Measurements from ENCODE around the gene CBX4. TPM values are rescaled to one million over a fixed set of nuclear protein-coding genes. Genes with fewer than 3 reads are reported as not detected.

Gene CBX4
- polyA plus RNA-seq, 1 donor (not counting 4 experiments of a cell fraction or from before 2014, with no cell fraction given) = 7.0 TPM

DNA sequence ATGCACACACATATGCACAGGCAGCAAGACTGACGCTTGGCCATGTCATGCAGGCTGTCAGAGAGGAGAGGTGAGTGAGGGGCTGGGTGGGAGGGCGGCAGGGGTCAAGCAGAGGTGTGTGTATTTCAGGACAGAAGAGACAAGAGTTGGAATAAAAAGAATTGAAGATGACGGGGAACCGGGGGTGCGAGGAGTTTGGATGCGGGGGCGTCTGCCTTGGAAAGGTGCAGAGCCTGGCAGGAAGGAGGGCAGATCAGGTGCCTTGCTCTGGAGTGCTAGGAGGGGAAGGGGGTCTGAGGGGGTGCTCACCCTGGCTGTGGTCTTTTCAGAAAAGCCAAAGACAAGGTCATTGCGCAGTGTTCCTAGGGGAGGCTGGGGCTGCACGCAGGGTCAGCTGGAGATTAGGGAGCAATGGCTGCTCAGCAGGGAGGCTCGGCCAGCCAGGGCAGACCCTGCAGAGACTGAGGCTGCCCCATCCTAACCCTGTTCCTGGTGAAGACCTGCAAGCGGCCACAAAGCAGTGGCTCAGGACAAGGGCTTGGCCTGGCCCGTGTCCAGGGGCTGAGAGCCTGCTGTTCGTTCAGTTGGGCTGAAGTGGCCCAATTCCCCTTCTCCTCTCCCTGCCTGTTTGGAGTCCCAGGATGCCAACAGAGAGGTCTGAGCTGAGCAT lies 23.7 kb upstream of the CBX4 start:
- Histone ChIP-seq H3K9ac (ENCODE audit: control insufficient read depth, extremely low read depth, insufficient read depth, low read length) (no peak overlapping the region), H3K4me2 (ENCODE audit: control insufficient read depth, extremely low read depth, insufficient read depth, low read depth, low read length) (no peak overlapping the region), H2AFZ (ENCODE audit: control insufficient read depth, low read length) (no peak overlapping the region), H3K27me3 (ENCODE audit: control insufficient read depth, extremely low read depth, insufficient read depth, low read length) (peaks cover 13% of the 10 kb centered on the region), H3K4me3 (ENCODE audit: control insufficient read depth in 2 of 3, extremely low read depth in 1 of 3, insufficient read depth in 2 of 3, low read depth in 1 of 3, low read length in 3 of 3) (no peak overlapping the region), H3K4me1 (ENCODE audit: control insufficient read depth, extremely low read depth, insufficient read depth, low read length) (peaks cover 6% of the 10 kb centered on the region), H3K36me3 (ENCODE audit: control insufficient read depth in 2 of 2, extremely low read depth in 1 of 2, insufficient read depth in 2 of 2, low read length in 2 of 2) (no peaks in the 10 kb centered on the region), H3K9me3 (ENCODE audit: control insufficient read depth, low read depth, low read length) (no peaks in the 10 kb centered on the region), H4K20me1 (ENCODE audit: control insufficient read depth, extremely low read depth, insufficient read depth, low read length) (no peaks in the 10 kb centered on the region), H3K27ac (ENCODE audit: control insufficient read depth, insufficient read depth, low read length) (no peak overlapping the region), H3K9me1 (ENCODE audit: control insufficient read depth, extremely low read depth, insufficient read depth, low read length) (no peaks in the 10 kb centered on the region), H3K79me2 (ENCODE audit: control insufficient read depth, insufficient read depth, low read length) (no peaks in the 10 kb centered on the region)
- dilution Hi-C loops (cut with MboI; ENCODE audit: extremely low pct_ligation_motif_present, low sequenced_read_pairs) = no loop called here
- DNase-seq (ENCODE audit: low read depth, low spot score) = no peak
- TF ChIP-seq, protein P1, sequence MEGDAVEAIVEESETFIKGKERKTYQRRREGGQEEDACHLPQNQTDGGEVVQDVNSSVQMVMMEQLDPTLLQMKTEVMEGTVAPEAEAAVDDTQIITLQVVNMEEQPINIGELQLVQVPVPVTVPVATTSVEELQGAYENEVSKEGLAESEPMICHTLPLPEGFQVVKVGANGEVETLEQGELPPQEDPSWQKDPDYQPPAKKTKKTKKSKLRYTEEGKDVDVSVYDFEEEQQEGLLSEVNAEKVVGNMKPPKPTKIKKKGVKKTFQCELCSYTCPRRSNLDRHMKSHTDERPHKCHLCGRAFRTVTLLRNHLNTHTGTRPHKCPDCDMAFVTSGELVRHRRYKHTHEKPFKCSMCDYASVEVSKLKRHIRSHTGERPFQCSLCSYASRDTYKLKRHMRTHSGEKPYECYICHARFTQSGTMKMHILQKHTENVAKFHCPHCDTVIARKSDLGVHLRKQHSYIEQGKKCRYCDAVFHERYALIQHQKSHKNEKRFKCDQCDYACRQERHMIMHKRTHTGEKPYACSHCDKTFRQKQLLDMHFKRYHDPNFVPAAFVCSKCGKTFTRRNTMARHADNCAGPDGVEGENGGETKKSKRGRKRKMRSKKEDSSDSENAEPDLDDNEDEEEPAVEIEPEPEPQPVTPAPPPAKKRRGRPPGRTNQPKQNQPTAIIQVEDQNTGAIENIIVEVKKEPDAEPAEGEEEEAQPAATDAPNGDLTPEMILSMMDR (optimal IDR thresholded peaks at IDR 0.05 in 1 of 3, IDR thresholded peaks at IDR 0.05 in 1 of 3, conservative IDR thresholded peaks at IDR 0.05 in 1 of 3; ENCODE audit: extremely low read depth in 1 of 3, insufficient read depth in 2 of 3, low read length in 3 of 3) = no peak
- TF ChIP-seq EZH2 (IDR thresholded peaks at IDR 0.05; ENCODE audit: low read length) = no peak
- no peak for FAIRE-seq

DNA sequence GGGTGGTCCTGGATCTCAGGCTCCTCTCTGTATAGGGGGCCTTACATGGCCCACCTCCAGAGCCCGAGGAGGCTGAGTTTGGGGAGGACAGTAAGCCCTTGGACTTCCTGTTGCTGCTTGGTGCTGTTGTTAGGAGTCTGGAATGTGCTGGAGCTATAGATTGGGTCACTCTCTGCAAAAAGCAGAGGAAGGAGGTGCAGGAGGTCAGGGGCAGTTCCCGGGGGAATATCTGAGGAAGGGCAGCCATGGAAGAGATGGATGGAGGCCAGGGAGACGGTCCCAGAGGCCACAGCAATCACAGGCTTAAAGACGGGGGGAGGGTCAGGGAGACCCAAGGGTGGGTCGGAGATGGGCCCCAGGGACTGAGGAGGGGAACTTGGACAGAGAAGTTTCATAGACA lies 23.0 kb upstream of the CBX4 start:
- Histone ChIP-seq H3K79me2 (ENCODE audit: control insufficient read depth, insufficient read depth, low read length) (no peaks in the 10 kb centered on the region), H3K4me3 (ENCODE audit: control insufficient read depth in 2 of 3, extremely low read depth in 1 of 3, insufficient read depth in 2 of 3, low read depth in 1 of 3, low read length in 3 of 3) (no peak overlapping the region), H4K20me1 (ENCODE audit: control insufficient read depth, extremely low read depth, insufficient read depth, low read length) (no peaks in the 10 kb centered on the region), H2AFZ (ENCODE audit: control insufficient read depth, low read length) (no peak overlapping the region), H3K9me1 (ENCODE audit: control insufficient read depth, extremely low read depth, insufficient read depth, low read length) (no peaks in the 10 kb centered on the region), H3K4me1 (ENCODE audit: control insufficient read depth, extremely low read depth, insufficient read depth, low read length) (peaks cover 6% of the 10 kb centered on the region), H3K27me3 (ENCODE audit: control insufficient read depth, extremely low read depth, insufficient read depth, low read length) (peaks cover 13% of the 10 kb centered on the region), H3K36me3 (ENCODE audit: control insufficient read depth in 2 of 2, extremely low read depth in 1 of 2, insufficient read depth in 2 of 2, low read length in 2 of 2) (no peaks in the 10 kb centered on the region), H3K9ac (ENCODE audit: control insufficient read depth, extremely low read depth, insufficient read depth, low read length) (no peak overlapping the region), H3K27ac (ENCODE audit: control insufficient read depth, insufficient read depth, low read length) (no peak overlapping the region), H3K9me3 (ENCODE audit: control insufficient read depth, low read depth, low read length) (no peaks in the 10 kb centered on the region), H3K4me2 (ENCODE audit: control insufficient read depth, extremely low read depth, insufficient read depth, low read depth, low read length) (no peak overlapping the region)
- no peak for DNase-seq (ENCODE audit: low read depth, low spot score)
- dilution Hi-C loops (cut with MboI; ENCODE audit: extremely low pct_ligation_motif_present, low sequenced_read_pairs) = no loop called here
- no peak for FAIRE-seq
- TF ChIP-seq, protein P1 (optimal IDR thresholded peaks at IDR 0.05 in 1 of 3, IDR thresholded peaks at IDR 0.05 in 1 of 3, conservative IDR thresholded peaks at IDR 0.05 in 1 of 3; ENCODE audit: extremely low read depth in 1 of 3, insufficient read depth in 2 of 3, low read length in 3 of 3) = no peak
- TF ChIP-seq EZH2 (IDR thresholded peaks at IDR 0.05; ENCODE audit: low read length) = no peak

Data from keratinocyte (primary cell).